NCI-H2081 treated with DMSO at 0.1 percent for 48 hours (cell line): ENCODE results near the gene CATSPER1.
A peak's percentile ranks its signal among the peaks of the same experiment; 100 is the strongest.

Experiments used
- DNase-seq: peaks from one replicate; lab custom pipeline; 2025; lab: John Stamatoyannopoulos, UW

The CATSPER1 gene

GRCh38 chr11:66002648-66003225 lies 23.5 kb downstream of the CATSPER1 start:
- no peak for DNase-seq

GRCh38 chr11:66001942-66002647 lies 24.2 kb downstream of the CATSPER1 start, which contains the start of the genes BANF1 and EIF1AD:
Gene BANF1, plus strand, starts transcription at chr11:66002503. Its CDS starts 748 bp downstream, at chr11:66003251.
Gene EIF1AD, minus strand, starts transcription at chr11:66002157. Its CDS starts 1,768 bp downstream, at chr11:66000389.
- peak; percentile 81 for DNase-seq

GRCh38 chr11:65997286-65997685 lies 29.0 kb downstream of the CATSPER1 start:
- DNase-seq = no peak

DNA sequence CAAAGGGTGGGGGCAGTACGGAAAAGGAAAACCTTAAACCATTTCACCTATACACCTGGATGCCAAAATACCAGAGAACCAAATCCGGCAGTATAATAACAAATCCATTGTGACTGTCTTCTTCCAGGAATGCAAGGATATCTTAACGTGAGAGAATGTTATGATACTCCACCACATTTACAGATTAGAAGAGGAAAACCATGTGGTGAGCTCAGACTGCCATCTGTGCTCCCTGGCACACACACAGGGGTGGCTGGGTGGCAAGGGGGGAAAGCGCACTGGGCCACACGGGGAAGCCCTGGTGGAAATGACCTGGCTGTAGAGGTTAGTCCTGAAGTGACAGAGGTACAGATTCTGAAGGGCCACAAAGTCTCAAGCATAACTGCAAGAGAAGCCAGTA lies 34.2 kb downstream of the CATSPER1 start:
- no peak for DNase-seq

DNA sequence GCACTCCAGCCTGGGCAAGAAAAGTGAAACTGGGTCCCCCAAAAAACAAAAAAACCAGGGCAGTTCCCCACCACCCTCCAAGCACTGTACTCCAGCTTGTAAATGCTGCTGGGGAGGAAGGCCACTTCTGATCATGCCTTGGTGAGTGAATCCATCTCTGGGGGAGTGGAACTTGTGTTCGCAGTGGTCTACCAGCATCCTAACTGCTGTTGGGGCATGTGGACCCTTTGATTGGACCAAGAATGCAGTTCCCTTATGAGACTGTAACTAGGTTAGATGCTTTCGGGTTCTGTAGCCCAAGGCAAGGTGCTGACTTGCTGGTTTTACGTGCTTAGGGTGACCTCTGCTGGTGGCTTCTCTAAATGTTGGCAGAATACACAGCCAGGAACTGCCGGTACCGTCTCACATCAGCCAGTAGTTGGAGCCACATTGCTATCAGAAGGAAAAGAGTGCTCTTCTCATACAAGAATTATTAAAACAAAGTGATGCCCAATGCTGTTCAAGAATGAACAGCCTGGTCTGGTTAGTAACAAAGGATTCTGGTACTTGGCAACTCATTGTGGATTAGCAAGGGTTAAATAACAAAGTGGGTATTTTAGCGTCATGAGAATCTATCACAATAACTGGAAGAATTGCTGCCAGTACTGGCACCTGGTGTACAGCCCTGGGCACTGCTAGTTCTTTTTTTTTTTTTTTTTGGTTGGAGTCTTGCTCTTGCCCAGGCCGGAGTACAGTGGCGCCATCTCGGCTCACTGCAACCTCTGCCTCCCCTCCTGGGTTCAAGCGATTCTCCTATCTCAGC lies 37.3 kb downstream of the CATSPER1 start:
- peak; percentile 81 for DNase-seq

- DNase-seq = no peak
These were observed 38.9 kb downstream of the CATSPER1 start for GRCh38 chr11:65987336-65987735.

- no peak for DNase-seq
These were observed 42.7 kb downstream of the CATSPER1 start for GRCh38 chr11:65983589-65983987.

DNA sequence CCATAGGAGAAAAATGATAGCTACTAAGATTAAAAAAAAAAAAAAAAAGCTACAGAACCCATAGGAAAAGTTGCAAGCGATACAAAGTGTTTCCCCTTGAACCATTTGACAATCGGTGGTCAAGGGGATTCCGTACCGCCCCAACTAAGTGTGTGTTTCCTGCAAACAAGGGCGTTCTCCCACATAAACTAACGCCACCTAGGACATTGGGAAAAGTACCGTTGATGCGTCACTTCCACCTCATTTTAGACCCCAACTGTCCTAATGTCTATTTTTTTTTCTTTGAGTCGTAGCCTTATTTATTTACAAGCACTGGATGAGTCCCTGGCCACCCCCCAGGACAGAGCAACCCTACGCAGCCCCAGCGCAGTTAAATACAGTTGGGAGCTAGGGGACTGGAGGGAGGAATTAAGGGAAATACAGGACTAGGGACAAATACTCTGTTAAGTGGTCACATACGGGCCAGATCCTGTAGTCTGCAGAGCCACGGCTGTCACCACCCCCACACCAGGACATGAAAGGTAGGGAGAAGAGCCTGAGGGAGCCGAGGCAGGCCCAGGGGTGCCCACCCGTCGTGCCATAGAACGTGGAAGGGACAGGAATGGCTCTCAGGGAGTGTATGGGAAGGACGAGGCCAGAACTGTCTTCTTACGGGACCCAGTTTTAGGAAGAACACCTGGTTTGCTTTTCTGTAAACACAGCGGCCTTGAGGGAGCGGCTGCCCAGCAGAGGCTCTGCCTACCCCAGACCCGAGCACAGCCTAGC lies 43.3 kb downstream of the CATSPER1 start:
- no peak for DNase-seq

GRCh38 chr11:65981972-65982823 lies 44.1 kb downstream of the CATSPER1 start:
- DNase-seq = no peak

- no peak for DNase-seq
These were observed 45.1 kb downstream of the CATSPER1 start for GRCh38 chr11:65981101-65981740.

DNA sequence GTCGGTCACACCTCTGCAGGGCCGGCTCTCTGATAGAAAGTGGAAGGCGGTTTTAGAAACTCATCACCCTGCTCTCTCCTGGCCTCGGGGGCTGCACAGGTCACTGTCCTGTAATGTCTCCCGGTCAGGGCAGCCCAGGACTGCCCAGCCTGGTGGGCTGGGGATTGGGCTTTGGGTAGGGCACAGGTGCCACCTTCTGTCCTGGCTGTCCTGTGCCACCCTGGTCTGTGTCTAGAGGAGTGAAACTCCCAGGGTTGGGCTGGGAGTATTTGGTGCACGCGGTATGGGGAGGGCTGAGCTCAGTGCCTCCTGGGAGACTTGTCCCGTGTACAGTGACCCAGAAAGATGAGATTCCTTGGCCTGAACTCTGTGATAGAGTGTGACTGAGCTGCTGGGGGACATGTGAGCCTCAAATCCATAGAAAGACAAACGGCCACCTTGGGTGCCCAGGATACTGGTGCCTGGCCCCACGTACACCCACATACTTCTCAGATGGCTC lies 47.0 kb downstream of the CATSPER1 start:
- DNase-seq = no peak

GRCh38 chr11:65978391-65979238 lies 47.7 kb downstream of the CATSPER1 start:
- DNase-seq = no peak

GRCh38 chr11:65977621-65978390 lies 48.5 kb downstream of the CATSPER1 start:
- no peak for DNase-seq

- DNase-seq = no peak
These were observed 49.8 kb downstream of the CATSPER1 start for GRCh38 chr11:65976216-65977176.

DNA sequence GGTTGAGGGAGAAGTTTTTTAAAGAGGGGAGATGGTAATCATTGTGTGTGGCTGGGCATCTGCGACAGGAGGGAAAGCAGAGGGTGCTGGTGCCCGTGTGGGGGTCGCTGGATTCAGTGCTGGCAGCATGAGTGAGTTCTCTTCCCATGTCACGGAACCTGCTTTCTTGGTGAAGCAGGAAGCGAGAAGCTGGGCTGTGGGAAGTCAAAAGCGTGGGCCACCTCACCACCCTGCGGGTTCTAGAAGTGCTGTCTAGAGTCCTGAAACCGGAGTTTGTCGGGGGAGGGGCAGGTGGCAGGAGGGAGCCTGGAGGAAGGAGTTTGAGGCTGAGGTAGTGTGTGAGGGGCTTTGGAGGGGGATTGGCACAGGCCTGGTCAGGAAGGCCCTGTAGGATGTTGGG lies 50.5 kb downstream of the CATSPER1 start:
- no peak for DNase-seq

DNA sequence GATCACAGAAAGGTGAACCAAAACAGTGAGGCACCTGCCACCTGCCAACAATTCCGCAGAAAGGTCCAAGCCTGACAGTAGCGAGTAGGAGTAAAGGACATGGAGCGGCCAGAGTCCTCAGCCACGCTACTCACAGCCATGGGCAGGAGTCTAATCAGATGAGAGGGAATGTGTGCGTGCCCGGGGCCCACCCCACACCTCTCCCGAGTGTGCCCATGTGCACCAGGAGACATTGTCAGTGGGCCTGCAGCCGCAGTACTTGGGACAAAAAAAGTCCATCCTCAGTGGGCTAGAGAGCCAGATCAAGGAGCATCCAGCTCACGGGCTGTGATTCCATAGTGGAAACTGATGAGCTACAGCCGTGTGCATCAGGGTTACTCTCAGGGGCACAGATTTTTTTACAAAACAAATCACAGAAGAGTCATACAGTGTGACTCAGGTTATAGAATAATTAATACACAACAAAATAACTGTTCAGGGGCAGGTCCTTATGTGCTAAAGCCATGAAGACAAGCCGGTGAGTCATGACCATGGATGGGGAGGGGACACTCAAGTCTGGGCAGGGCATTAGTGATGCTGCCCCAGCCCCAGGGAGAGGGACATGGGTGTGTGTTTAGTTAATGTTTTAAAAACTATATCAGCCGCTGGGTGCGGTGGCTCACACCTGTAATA lies 52.7 kb downstream of the CATSPER1 start:
- no peak for DNase-seq

GRCh38 chr11:65972116-65972515 lies 54.2 kb downstream of the CATSPER1 start:
- no peak for DNase-seq
